Breast epithelium (tissue), 4 donors: ENCODE results near the gene PHOSPHO1. TPM values are rescaled to one million over a fixed set of nuclear protein-coding genes. Genes with fewer than 3 reads are reported as not detected.

Experiments
- DNase-seq, 2 donors: peaks; one replicate each; pipeline ENCODE4 v3.0.0-alpha.2; 2019; ENCODE audit warnings: low spot score in 2 of 2
- H3K27ac ChIP-seq, 2 donors: fragments of 200-600 bp; sonication (generic) in 1 of 2; one replicate each; pipeline ENCODE4 v1.5.1; 2016 to 2019; ENCODE audit warnings: mild to moderate bottlenecking in 1 of 2
- H3K27me3 ChIP-seq, 2 donors: fragments of 200-600 bp; sonication (generic) in 1 of 2; one replicate each; pipeline versions ENCODE4 v1.5.1 to v1.6.0; 2017 to 2019; ENCODE audit warnings: control low read depth in 1 of 2, mild to moderate bottlenecking in 1 of 2
- H3K36me3 ChIP-seq: fragments of 200-600 bp; one replicate; pipeline ENCODE4 v1.5.1; 2019
- H3K4me1 ChIP-seq, 2 donors: fragments of 200-600 bp; sonication (generic); one replicate each; pipeline ENCODE4 v1.5.1; 2016 to 2019; ENCODE audit warnings: control low read depth in 1 of 2
- H3K4me3 ChIP-seq, 3 donors: fragments of 200-600 bp; sonication (generic); 1 replicate in 2 of 3; 2 replicates in 1 of 3; pipeline ENCODE4 v1.5.1; 2016 to 2019; ENCODE audit warnings: mild to moderate bottlenecking in 3 of 3, moderate library complexity in 2 of 3
- H3K9me3 ChIP-seq, 2 donors: fragments of 200-600 bp; sonication (generic) in 1 of 2; one replicate each; pipeline ENCODE4 v1.5.1; 2016 to 2019; ENCODE audit warnings: control low read depth in 1 of 2
- POLR2A ChIP-seq: fragments of 450-650 bp; IDR thresholded peaks from one replicate; pipeline ENCODE4 v1.6.1; 2016; ENCODE audit warnings: antibody characterized with exemption, mild to moderate bottlenecking, moderate library complexity
- POLR2AphosphoS5 ChIP-seq, 3 donors: sonication (generic); formaldehyde crosslinking; IDR thresholded peaks; one replicate each; pipeline ENCODE4 v1.6.1; 2017; ENCODE audit warnings: antibody characterized with exemption in 3 of 3
- intact Hi-C: fragments of 100-400 bp; cut with DNase I; formaldehyde crosslinking; loops from one replicate; pipeline ENCODE4 v1.15.1; 2023; ENCODE audit warnings: low total_unique reads
- total RNA-seq, 3 donors: library from RNA; depleted of rRNA; stranded (reverse); fragments of >200 nt; gene quantifications; one replicate each; pipeline ENCODE4 v1.1.0, GENCODE V29; 2016
- TF ChIP-seq, protein P1 (sequence below), 3 donors: fragments of 450-650 bp; IDR thresholded peaks; one replicate each; pipeline ENCODE4 v1.5.1; 2016 to 2017; ENCODE audit warnings: antibody characterized with exemption in 3 of 3, mild to moderate bottlenecking in 3 of 3, moderate library complexity in 3 of 3

PHOSPHO1 gene
- total RNA-seq, 3 donors from 2014 or later = 0.33 to 0.88 TPM; not detected in 1

DNA sequence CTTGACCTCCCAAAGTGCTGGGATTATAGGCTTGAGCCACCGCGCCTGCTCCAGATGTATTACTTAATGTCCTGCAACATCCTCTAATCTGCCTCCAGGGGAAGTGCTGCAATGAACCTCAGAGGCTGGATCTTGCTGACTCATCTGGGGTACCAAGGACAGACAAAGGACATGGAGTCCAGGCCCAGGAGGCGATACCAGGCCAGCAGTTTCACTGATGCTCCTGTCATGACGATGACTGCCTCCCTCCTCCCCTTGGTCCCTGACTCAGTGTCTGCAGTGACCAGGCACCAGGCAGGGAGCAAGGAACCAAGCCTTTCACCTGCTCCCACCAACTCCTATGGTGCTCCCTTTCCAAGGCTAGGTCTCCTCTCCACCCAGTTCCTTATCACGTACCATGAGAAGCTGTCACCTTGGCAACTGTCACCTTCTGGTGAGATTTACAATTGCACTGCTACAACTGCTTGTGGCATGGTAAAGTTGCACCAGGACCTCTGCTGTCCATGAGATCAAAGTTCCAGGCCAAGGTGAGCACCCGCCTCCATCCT, 21.6 kb upstream of the PHOSPHO1 start:
- Histone ChIP-seq H3K4me1 (no peaks in the 10 kb centered on the region), H3K36me3 (no peaks in the 10 kb centered on the region), H3K27ac (no peak overlapping the region), H3K27me3 (peaks cover 0 to 3% of the 10 kb centered on the region in 2 donors), H3K9me3 (no peaks in the 10 kb centered on the region), H3K4me3 (no peak overlapping the region)
- intact Hi-C loops = loop anchor here (10.0 kb wide), 1 partner anchor 1047 kb away; no protein-coding TSS in a partner anchor
- TF ChIP-seq POLR2A (no peak), POLR2AphosphoS5 (IDR thresholded peaks at IDR 0.05) (no peak)
- TF ChIP-seq, protein P1, sequence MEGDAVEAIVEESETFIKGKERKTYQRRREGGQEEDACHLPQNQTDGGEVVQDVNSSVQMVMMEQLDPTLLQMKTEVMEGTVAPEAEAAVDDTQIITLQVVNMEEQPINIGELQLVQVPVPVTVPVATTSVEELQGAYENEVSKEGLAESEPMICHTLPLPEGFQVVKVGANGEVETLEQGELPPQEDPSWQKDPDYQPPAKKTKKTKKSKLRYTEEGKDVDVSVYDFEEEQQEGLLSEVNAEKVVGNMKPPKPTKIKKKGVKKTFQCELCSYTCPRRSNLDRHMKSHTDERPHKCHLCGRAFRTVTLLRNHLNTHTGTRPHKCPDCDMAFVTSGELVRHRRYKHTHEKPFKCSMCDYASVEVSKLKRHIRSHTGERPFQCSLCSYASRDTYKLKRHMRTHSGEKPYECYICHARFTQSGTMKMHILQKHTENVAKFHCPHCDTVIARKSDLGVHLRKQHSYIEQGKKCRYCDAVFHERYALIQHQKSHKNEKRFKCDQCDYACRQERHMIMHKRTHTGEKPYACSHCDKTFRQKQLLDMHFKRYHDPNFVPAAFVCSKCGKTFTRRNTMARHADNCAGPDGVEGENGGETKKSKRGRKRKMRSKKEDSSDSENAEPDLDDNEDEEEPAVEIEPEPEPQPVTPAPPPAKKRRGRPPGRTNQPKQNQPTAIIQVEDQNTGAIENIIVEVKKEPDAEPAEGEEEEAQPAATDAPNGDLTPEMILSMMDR (IDR thresholded peaks at IDR 0.05) = no peak
- no peak for DNase-seq

GRCh38 chr17:49249890-49250522, 19.4 kb upstream of the PHOSPHO1 start:
- Histone ChIP-seq H3K9me3 (no peaks in the 10 kb centered on the region), H3K4me1 (no peaks in the 10 kb centered on the region), H3K27ac (no peak overlapping the region), H3K36me3 (no peaks in the 10 kb centered on the region), H3K4me3 (no peak overlapping the region), H3K27me3 (peaks cover 0 to 8% of the 10 kb centered on the region in 2 donors)
- intact Hi-C loops = loop anchor here (10.0 kb wide), 1 partner anchor 1045 kb away; no protein-coding TSS in a partner anchor
- TF ChIP-seq, protein P1 (IDR thresholded peaks at IDR 0.05) = no peak
- no peak for TF ChIP-seq POLR2A
- TF ChIP-seq POLR2AphosphoS5 (IDR thresholded peaks at IDR 0.05) = no peak
- no peak for DNase-seq

DNA sequence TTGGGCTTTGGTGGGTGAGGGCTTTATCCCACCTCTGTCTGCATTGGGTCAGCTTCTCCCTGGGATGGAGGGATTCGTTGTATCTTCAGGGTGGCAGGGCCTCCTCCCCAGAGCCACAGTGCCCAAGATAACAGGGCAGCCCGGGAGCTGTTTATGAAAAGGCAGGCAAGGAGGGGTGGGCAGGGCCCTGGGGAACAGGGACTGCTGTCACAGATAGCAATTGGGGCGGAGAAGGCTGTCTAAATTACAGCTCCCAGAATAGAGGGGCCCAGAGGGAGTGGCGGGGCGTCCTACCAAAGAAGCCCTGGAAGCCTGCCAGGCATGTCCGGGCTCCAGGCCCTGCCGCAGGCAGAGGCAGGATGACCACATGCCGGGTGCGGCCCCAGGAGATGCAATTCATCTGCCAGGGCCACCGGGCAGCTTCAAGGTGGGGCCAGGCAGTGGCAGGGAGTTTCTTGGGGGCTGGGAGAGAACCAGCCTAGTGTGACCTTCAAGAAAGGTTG, 18.8 kb upstream of the PHOSPHO1 start:
- Histone ChIP-seq H3K36me3 (no peaks in the 10 kb centered on the region), H3K9me3 (no peaks in the 10 kb centered on the region), H3K27ac (no peak overlapping the region), H3K4me1 (no peaks in the 10 kb centered on the region), H3K27me3 (peaks cover 0 to 8% of the 10 kb centered on the region in 2 donors), H3K4me3 (no peak overlapping the region)
- no peak for DNase-seq
- TF ChIP-seq POLR2A = no peak
- no peak for TF ChIP-seq POLR2AphosphoS5 (IDR thresholded peaks at IDR 0.05)
- TF ChIP-seq, protein P1 (IDR thresholded peaks at IDR 0.05) = no peak
- intact Hi-C loops = no loop called here

GRCh38 chr17:49247944-49248343, 17.4 kb upstream of the PHOSPHO1 start:
- Histone ChIP-seq H3K27ac (no peak overlapping the region), H3K4me3 (no peak overlapping the region), H3K36me3 (no peaks in the 10 kb centered on the region), H3K27me3 (peaks cover 0 to 8% of the 10 kb centered on the region in 2 donors), H3K4me1 (no peaks in the 10 kb centered on the region), H3K9me3 (no peaks in the 10 kb centered on the region)
- intact Hi-C loops = no loop called here
- DNase-seq = no peak
- TF ChIP-seq POLR2A = no peak
- TF ChIP-seq POLR2AphosphoS5 (IDR thresholded peaks at IDR 0.05) = no peak
- TF ChIP-seq, protein P1 (IDR thresholded peaks at IDR 0.05) = no peak

DNA sequence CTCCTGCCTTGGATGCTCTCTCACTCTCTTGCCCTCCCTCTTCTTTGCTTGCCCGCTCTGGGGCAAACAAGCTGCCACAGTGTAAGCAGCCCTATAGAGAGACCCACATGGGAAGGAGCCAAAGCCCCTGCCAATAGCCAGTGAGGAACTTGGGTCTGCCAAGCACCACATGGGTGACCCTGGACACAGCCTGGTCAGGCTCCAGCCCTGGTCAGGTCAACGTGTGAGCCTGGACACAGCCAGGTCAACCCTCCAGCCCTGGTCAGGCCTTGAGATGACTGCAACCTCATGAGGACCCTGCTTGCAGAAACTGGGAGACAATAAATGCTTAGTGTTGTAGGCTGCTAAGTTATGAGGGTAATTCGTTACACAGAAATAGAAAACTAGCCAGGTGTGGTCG, 14.3 kb upstream of the PHOSPHO1 start:
- no peaks in the 10 kb centered on the region for H3K4me1 ChIP-seq
- DNase-seq = no peak
- peaks cover 0 to 5% of the 10 kb centered on the region in 2 donors for H3K27me3 ChIP-seq
- no peak overlapping the region for H3K27ac ChIP-seq
- intact Hi-C loops = no loop called here
- TF ChIP-seq POLR2A (no peak), POLR2AphosphoS5 (IDR thresholded peaks at IDR 0.05) (no peak)
- TF ChIP-seq, protein P1 (IDR thresholded peaks at IDR 0.05) = no peak
- H3K4me3 ChIP-seq = no peak overlapping the region
- H3K9me3 ChIP-seq = no peaks in the 10 kb centered on the region
- no peaks in the 10 kb centered on the region for H3K36me3 ChIP-seq
